ENCODE measurements around the gene ZBTB39.
"Not testable (repeated sequence)": the region's sequence is repeated elsewhere in the genome, so short reads cannot be mapped to it uniquely, and the experiment has no call there.

Gene ZBTB39

GRCh38 chr12:56999456-56999855 is 6.9 kb downstream of the ZBTB39 start:
- DNase-seq = no peak

- peak; percentile 56 for DNase-seq
Observed at GRCh38 chr12:56998981-56999380, 7.4 kb downstream of the ZBTB39 start.

GRCh38 chr12:56998316-56998715 is 8.0 kb downstream of the ZBTB39 start:
- DNase-seq = no peak

GRCh38 chr12:56996793-56997545 is 9.4 kb downstream of the ZBTB39 start:
- no peak for DNase-seq

DNA sequence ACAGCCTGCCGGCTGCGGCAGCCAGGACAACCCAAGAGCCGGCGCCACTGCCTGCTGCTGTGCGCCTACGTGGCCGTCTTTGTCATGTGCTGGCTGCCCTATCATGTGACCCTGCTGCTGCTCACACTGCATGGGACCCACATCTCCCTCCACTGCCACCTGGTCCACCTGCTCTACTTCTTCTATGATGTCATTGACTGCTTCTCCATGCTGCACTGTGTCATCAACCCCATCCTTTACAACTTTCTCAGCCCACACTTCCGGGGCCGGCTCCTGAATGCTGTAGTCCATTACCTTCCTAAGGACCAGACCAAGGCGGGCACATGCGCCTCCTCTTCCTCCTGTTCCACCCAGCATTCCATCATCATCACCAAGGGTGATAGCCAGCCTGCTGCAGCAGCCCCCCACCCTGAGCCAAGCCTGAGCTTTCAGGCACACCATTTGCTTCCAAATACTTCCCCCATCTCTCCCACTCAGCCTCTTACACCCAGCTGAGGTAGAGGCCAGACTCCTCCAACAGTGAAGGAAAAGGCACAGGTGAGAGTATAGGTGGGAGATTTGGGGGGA is 10.3 kb downstream of the ZBTB39 start:
- DNase-seq = no peak

DNA sequence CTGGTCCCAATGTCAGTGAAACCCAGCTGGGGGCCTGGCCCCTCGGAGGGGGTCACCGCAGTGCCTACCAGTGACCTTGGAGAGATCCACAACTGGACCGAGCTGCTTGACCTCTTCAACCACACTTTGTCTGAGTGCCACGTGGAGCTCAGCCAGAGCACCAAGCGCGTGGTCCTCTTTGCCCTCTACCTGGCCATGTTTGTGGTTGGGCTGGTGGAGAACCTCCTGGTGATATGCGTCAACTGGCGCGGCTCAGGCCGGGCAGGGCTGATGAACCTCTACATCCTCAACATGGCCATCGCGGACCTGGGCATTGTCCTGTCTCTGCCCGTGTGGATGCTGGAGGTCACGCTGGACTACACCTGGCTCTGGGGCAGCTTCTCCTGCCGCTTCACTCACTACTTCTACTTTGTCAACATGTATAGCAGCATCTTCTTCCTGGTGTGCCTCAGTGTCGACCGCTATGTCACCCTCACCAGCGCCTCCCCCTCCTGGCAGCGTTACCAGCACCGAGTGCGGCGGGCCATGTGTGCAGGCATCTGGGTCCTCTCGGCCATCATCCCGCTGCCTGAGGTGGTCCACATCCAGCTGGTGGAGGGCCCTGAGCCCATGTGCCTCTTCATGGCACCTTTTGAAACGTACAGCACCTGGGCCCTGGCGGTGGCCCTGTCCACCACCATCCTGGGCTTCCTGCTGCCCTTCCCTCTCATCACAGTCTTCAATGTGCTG is 11.0 kb downstream of the ZBTB39 start:
- DNase-seq = no peak

DNA sequence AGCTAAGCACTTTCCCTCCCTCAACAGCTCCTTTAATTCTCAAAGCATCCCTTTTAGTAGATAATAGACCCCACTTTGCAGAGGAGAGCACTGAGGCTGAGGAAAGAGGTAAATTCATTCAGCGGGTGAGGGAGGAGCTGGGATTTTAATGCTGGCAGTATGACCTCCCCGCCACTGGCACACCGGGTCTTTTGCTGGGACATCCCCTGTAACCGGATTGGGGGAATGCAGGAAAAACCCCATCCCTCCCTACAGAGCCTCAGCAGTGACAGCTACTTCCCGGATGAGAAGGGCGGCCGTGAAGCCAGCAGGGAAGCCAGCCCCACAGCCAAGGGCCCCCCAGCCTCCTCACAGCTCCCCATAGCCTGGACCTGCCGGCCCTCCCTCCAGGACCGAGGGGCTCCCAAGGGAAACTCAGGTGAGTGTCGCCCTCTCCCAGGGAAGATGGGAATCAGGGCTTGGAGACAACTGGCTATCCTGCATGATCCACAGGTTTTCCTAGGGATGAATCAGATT is 12.1 kb downstream of the ZBTB39 start:
- DNase-seq = no peak

GRCh38 chr12:56993346-56993745 is 13.0 kb downstream of the ZBTB39 start:
- DNase-seq = no peak

DNA sequence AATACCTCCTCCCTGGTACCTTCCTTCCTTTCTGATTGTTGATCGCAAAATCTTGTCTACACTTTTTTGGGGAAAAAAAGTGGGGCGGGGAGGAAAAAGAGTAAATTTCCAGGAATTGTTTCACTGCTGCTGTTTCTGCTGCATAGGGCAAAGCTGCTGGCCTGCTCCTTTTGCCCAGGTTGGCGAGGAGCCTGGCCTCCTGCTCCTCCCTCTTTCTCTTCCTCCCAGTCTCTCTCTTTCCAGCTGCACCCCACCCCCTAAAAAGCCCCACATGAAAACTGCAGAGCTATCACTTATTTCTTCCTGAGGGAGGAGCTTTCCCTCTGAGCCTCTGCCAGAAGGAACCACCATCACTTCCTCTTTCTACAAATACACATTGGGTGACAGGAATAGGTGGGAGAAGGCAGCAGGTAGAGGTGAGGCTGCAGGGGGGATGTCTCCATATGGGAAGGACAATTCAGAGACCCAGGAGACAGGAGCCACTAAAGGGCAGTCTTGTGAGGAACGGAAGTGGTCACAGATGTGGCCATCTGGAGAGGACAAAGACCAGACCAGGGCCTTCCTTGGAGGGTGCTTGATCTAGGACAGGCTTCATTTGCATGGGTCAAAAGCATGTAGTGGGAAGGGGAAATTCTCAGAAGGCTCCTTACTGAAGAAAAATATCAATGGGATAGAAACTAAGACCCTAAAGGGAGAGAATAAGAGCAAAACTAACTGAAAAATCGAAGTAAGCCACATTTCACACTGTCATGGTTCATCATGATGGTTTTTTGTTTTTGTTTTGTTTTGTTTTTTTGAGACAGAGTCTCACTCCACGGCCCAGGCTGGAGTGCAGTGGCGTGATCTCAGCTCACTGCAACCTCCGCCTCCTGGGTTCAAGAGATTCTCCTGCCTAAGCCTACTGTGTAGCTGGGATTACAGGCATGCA is 14.8 kb downstream of the ZBTB39 start:
- no peak for DNase-seq

DNA sequence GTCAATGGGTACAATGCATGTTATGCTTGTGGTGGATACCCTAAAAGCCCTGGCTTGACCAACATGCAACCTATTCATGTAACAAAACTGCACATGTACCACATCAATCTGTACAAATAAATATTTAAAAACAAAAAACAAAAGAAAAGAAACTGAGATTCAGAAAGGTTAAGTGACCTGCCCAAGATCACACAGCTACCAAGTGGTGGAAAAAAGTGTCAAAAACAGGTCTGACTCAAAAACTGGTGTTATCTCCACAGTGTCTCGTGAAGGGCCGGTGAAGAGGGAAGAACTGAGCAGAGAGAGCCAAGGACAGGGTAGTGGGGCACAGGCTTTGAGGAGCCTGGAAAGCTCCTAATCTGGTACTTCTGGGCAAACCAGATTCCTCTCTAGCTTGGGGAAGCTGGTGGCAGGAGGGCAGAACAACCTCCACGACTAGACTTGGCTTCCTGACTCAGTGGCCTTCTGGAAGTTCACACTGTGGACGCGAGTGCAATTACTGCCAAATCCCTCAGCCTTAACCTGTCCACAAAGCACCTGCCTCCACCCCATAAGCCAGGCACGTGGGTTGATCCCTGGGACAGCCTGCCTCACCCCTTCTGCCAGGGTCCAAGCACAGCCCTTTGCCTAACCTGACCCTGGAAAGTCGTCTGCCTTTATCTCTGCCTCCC is 15.6 kb downstream of the ZBTB39 start:
- DNase-seq = no peak

GRCh38 chr12:56989861-56990610 is 16.3 kb downstream of the ZBTB39 start:
- DNase-seq = no peak

DNA sequence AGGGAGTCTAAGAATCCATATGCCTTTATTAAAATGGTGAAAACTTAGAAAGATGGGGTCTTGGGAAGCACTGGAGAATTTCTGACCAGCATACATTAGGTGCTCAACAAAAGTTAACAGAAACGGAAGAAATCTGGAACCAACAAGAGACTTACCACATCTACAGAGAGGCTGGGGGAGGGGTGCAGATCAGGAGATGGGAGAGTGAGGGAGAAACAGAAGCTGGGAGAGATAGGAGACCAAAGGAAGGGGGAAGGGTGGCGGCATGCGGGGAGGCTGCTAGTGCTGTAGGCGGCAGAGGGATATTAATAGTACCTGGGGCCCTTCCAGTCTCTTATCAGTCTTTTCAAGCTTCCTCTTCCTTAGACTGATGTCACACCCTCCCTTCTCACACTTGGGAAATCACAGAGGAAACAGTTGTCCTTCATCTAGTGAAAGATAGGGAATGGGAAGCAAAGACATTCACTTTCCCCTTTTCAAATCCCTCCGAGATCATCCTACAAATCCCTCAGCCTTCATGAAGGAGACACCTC is 18.1 kb downstream of the ZBTB39 start:
- DNase-seq = no peak

DNA sequence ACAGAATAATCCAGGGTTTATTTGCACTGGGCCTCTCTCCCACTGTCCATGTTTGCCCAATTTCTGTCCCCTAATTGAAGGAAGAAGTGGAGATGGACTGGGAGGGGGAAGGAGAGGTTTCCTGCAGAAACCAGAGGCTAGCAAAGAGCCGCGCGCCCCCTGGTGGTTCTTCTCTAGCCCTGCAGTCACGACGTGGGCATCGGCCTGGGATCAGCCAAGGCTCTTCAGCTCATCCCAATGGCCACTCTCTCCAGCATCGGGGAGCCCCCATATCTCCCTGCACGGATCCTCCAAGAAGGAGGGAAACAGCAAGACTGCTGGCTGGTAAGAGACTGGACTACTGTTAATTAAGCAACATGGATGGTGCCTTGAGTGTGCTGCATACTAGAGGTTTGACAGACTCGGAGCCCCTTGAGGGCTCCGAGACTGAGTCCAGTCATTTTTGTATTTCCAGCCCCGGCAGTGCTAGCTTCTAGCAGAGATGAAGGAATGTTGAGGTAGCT is 18.7 kb downstream of the ZBTB39 start:
- DNase-seq = peak; percentile 73

DNA sequence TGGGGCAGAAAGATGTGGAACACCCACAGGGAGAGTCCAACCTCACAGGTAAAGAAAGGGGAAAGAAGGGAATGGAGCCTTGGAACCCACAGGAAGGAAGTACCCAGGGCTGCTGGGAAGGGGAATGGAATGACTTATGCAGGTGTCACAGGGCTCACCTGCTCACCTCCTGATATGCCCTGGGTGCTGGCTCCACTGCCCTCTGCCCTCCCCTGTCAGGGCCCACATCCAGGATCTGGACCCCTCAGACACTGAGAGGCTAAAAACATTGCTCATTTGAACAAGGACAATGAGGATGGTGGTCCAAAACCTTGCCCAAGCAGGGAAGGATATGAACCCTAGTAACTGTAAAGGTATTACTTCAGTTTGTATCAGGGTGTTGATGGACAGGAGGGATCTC is 19.3 kb downstream of the ZBTB39 start:
- DNase-seq = no peak

DNA sequence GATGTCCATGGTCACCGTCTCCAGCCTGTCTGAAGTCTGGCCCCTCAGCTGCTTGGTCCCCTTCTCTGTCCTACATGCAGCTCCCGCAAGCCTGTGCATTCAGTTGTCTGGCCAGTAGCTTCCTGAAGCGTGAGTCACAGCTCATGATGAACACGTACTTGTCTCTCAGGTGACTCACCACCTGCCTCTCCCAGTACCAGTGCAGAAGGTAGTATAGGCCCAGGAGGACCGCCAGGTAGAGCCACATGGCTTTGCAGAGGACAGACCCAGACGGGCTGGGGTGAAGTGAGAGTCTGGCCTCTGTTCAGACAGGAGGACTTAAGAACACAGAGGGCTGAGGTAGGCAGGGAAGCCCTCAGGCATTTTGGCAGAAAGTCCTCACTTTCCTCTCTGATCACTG is 20.6 kb downstream of the ZBTB39 start:
- not testable (repeated sequence) for DNase-seq

DNA sequence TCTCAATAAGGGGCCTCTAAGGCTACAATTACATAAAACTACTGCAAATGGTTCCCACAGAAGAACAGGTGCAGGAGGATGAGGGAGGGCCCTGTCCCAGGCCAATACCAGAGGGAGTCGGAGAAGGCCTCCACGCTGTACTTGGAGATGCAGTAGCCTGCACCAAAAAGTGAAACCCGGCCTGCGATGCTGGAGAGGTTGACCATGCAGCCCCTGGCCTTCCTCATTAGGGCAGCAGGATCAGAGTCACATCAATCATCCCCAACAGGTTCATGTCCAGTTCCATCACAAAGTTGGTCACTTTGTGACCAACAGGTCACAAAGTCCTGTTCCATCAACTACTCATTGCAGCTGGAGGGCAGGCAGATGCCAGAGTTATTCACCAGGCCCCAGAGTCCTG is 23.0 kb downstream of the ZBTB39 start:
- DNase-seq = no peak

DNA sequence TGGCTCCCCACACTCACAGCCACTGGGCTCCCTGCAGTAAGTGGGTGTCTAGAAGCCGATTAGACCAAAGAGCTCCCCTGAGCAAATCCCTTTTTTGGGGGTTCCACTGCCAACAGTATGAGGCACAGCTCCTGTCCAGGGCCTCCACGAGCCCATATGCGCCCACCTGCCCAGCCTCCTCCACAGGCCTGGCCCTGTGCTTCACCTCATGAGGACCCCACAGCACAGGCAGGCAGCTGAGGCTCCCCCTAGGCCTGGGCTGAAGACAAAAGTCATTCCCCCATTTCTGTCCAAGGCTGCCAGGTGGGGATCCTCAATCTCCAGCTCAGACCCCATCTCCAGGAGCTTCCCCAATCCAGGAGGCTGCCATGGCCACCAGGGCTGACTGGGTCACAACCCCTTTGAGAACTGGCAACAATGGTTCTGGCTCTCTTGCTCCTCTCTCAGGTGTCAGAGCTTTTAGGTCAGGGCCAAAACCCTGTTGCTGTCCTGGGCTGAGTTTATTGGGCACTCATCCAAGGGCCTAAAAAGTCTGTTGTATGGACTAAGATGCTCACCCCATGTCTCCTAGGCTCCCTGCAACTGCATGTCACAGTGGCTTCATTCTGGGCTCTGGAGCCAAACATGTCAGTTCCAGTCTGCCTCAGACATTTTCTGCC is 23.6 kb downstream of the ZBTB39 start:
- not testable (repeated sequence) for DNase-seq

- DNase-seq = no peak
Observed at GRCh38 chr12:56980941-56981530, 25.3 kb downstream of the ZBTB39 start.

DNA sequence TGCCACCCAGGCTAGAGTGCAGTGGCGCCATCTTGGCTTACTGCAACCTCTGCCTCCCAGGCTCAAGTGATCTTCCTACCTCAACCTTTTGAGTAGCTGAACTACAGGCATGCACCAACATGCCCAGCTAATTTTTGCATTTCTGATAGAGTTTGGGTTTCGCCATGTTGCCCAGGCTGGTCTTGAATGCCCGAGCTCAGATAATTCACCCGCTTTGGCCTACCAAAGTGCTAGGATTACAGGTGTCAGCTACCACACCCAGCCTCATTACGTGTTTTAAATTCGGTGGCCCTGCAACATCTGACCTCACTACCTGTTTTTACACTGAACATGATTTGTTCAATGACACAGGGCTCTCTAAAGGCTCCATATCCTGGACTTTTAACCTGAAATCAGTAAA is 26.1 kb downstream of the ZBTB39 start:
- DNase-seq = no peak

DNA sequence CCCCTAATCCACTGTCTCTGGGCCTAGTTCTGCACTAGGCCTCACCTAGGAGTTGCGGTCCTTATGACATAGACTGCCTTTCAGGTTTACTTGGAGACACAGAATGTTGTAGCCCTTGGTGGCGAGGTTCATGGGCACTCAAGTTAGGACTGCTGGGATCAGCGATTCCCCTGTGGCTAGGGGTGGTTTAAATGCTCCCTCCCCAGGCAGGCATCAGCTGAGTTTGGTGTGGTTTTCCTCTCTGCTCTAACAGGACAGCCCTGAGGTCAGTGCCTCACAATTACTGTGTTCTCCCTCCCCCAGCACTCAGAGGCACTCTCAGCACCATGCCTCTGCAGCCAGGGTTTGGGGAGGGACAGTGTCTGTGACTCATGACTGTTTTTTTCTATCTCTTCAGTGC is 26.7 kb downstream of the ZBTB39 start:
- no peak for DNase-seq

Data from activated naive CD4-positive, alpha-beta T cell treated with anti-CD3 and anti-CD28 coated beads, Interleukin-2, amount 50 U/mL, for 16 hours (primary cell).